GM10266 (cell line): Measurements from ENCODE around the gene UGT1A4.

Experiments
- DNase-seq: peaks from one replicate; pipeline ENCODE4 v3.0.0; 2012; ENCODE audit errors: extremely low spot score
- TF ChIP-seq, protein P1 (sequence below): IDR thresholded peaks from 2 replicates; pipeline ENCODE4 v1.5.1; 2012; ENCODE audit warnings: mild to moderate bottlenecking, low read depth; ENCODE audit not compliant: control insufficient read depth, insufficient read depth; ENCODE audit errors: missing control alignments

Gene UGT1A4

DNA sequence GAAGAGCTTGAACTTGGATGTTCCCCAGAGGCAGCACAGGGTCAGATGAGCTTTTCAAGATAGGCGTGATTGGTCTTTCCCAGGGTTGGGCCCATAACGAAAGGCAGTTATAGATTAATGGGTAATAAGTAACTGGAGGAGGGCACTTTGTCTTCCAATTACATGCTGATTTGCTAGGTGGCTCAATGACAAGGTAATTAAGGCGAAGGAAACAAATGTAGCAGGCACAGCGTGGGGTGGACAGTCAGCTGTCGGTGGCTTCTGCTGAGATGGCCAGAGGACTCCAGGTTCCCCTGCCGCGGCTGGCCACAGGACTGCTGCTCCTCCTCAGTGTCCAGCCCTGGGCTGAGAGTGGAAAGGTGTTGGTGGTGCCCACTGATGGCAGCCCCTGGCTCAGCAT lies at the start of gene UGT1A4:
Gene UGT1A4, plus strand, starts transcription at position 185 of the 400 bp plus-strand sequence. Its CDS starts 85 bp downstream, at position 270.
- TF ChIP-seq, protein P1, sequence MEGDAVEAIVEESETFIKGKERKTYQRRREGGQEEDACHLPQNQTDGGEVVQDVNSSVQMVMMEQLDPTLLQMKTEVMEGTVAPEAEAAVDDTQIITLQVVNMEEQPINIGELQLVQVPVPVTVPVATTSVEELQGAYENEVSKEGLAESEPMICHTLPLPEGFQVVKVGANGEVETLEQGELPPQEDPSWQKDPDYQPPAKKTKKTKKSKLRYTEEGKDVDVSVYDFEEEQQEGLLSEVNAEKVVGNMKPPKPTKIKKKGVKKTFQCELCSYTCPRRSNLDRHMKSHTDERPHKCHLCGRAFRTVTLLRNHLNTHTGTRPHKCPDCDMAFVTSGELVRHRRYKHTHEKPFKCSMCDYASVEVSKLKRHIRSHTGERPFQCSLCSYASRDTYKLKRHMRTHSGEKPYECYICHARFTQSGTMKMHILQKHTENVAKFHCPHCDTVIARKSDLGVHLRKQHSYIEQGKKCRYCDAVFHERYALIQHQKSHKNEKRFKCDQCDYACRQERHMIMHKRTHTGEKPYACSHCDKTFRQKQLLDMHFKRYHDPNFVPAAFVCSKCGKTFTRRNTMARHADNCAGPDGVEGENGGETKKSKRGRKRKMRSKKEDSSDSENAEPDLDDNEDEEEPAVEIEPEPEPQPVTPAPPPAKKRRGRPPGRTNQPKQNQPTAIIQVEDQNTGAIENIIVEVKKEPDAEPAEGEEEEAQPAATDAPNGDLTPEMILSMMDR = no peak
- DNase-seq = no peak

GRCh38 chr2:233671290-233672161 lies 47.0 kb upstream of the UGT1A4 start, which contains the start of gene UGT1A9:
TSS of gene UGT1A9 (plus strand) at chr2:233671898. CDS start at chr2:233671935, 37 bp downstream.
- no peak for DNase-seq
- TF ChIP-seq, protein P1 = no peak

DNA sequence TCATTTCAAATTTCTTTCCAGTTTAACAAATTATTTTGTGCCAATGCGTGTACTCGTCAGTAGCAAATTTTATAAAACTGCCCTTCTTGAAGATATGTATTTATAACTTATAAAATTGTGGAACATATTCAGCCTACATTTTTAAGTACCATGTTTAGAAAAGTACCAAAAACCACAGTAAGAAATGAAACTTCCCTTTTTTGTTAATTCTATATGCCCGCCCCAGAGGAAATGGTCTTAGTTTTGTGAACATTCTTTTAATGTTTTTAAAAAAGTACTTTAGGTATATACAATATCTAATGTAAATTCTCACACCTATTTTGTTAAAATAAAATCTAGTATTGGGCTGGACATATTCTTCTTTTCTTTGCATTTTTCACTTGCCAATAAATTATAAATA lies 45.6 kb upstream of the UGT1A4 start:
- TF ChIP-seq, protein P1 = no peak
- no peak for DNase-seq

- TF ChIP-seq, protein P1 = no peak
- no peak for DNase-seq
Observed at GRCh38 chr2:233673896-233674295, 44.6 kb upstream of the UGT1A4 start.

DNA sequence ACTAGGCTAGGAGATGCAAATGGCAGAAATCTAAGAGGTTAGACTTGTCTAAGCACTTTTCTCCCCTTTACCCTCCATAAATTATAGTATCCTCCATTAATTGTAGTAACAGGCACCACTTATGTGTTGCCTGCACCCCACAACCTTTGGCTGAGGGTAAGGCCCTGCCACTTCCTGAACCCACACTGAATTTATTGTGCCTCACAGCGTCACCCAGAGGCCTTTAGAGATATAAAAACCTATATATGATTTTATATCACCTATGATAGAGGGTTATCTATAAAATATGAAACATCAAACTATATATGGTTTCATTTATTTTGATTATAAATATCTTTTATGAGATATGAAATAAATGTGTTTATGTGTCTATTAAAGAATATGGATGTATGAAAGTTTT lies 44.2 kb upstream of the UGT1A4 start:
- DNase-seq = no peak
- TF ChIP-seq, protein P1 = no peak

- TF ChIP-seq, protein P1 = no peak
- DNase-seq = no peak
Observed at GRCh38 chr2:233674995-233675394, 43.5 kb upstream of the UGT1A4 start.

DNA sequence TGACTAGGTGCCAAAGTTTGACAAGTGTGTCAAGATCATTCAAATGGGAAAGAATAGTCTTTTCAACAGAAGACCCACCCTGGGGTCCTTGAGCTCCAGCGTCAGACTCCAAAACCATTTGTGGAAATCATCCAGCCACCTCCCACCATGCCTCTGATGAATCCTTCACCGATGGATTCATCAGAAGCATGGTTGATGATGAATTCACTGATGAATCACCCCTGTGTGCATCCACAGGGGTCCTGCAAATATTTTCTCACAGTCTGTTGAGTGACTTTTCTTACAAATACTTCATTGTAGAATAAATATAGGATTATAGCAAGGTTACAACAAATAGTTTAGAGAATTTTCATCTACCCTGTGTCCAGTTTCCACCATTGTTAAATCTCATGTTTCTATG lies 42.5 kb upstream of the UGT1A4 start:
- TF ChIP-seq, protein P1 = no peak
- no peak for DNase-seq
